GM08714 (cell line): ENCODE measurements around the gene HORMAD1.
A peak's percentile ranks its signal among the peaks of the same experiment; 100 is the strongest.
"Not testable (repeated sequence)": the region's sequence is repeated elsewhere in the genome, so short reads cannot be mapped to it uniquely, and the experiment has no call there.

ENCODE experiments used
- H3K4me3 ChIP-seq: fragments of 200-500 bp; sonication (Bioruptor generic); 2 replicates; pipeline ENCODE4 v1.5.1; 2014; ENCODE audit warnings: mild to moderate bottlenecking, low read length, inconsistent platforms
- ZNF274 ChIP-seq: IDR thresholded peaks from 2 replicates; pipeline ENCODE4 v1.6.1; 2012; ENCODE audit warnings: mild to moderate bottlenecking, low read depth, low read length

The HORMAD1 gene

GRCh38 chr1:150720098-150720497, 597 bp downstream of the HORMAD1 start:
- no peak for TF ChIP-seq ZNF274
- H3K4me3 ChIP-seq, result no peak overlapping the region

GRCh38 chr1:150718225-150718891, 2.3 kb downstream of the HORMAD1 start:
- H3K4me3 ChIP-seq, result no peak overlapping the region
- no peak for TF ChIP-seq ZNF274

GRCh38 chr1:150709031-150709430, 11.7 kb downstream of the HORMAD1 start:
- H3K4me3 ChIP-seq, result not testable (repeated sequence)

GRCh38 chr1:150708595-150708994, 12.1 kb downstream of the HORMAD1 start:
- H3K4me3 ChIP-seq, result no peak overlapping the region
- TF ChIP-seq ZNF274, result no peak

- TF ChIP-seq ZNF274, result no peak
- no peak overlapping the region for H3K4me3 ChIP-seq
These were observed 14.6 kb downstream of the HORMAD1 start for GRCh38 chr1:150706091-150706490.

- no peak overlapping the region for H3K4me3 ChIP-seq
- no peak for TF ChIP-seq ZNF274
These were observed 17.3 kb downstream of the HORMAD1 start for GRCh38 chr1:150703427-150703826.

GRCh38 chr1:150696995-150697927, 23.4 kb downstream of the HORMAD1 start, which contains the start of gene GOLPH3L:
Gene GOLPH3L (minus strand): TSS chr1:150697154. CDS start chr1:150694838, 2,316 bp downstream.
- no peak for TF ChIP-seq ZNF274

GRCh38 chr1:150696590-150696989, 24.1 kb downstream of the HORMAD1 start:
- H3K4me3 ChIP-seq, result peak overlapping the region; percentile 96
- TF ChIP-seq ZNF274, result no peak

More at GRCh38 chr1:150696995-150697927, 23.4 kb downstream of the HORMAD1 start, which contains the start of gene GOLPH3L:
- peak within 1 kb of the TSS; percentile 96 for H3K4me3 ChIP-seq

- no peak for TF ChIP-seq ZNF274
- peak overlapping the region; percentile 96; the same call in 1 of the 2 replicates for H3K4me3 ChIP-seq
These were observed 24.5 kb downstream of the HORMAD1 start for GRCh38 chr1:150696162-150696561.

GRCh38 chr1:150695561-150695960, 25.1 kb downstream of the HORMAD1 start:
- H3K4me3 ChIP-seq, result no peak overlapping the region
- no peak for TF ChIP-seq ZNF274

GRCh38 chr1:150692720-150693119, 28.0 kb downstream of the HORMAD1 start:
- TF ChIP-seq ZNF274, result no peak

GRCh38 chr1:150688763-150689162, 31.9 kb downstream of the HORMAD1 start:
- no peak overlapping the region for H3K4me3 ChIP-seq
- no peak for TF ChIP-seq ZNF274

More at GRCh38 chr1:150692720-150693119, 28.0 kb downstream of the HORMAD1 start:
- no peak overlapping the region for H3K4me3 ChIP-seq

GRCh38 chr1:150686275-150686674, 34.4 kb downstream of the HORMAD1 start:
- TF ChIP-seq ZNF274, result no peak
- H3K4me3 ChIP-seq, result no peak overlapping the region

- H3K4me3 ChIP-seq, result no peak overlapping the region
- TF ChIP-seq ZNF274, result no peak
These were observed 36.8 kb downstream of the HORMAD1 start for GRCh38 chr1:150683914-150684313.

- no peak for TF ChIP-seq ZNF274
- no peak overlapping the region for H3K4me3 ChIP-seq
These were observed 41.7 kb downstream of the HORMAD1 start for GRCh38 chr1:150678988-150679387.
